ENCODE measurements around the gene TMEM44.

Gene TMEM44

DNA sequence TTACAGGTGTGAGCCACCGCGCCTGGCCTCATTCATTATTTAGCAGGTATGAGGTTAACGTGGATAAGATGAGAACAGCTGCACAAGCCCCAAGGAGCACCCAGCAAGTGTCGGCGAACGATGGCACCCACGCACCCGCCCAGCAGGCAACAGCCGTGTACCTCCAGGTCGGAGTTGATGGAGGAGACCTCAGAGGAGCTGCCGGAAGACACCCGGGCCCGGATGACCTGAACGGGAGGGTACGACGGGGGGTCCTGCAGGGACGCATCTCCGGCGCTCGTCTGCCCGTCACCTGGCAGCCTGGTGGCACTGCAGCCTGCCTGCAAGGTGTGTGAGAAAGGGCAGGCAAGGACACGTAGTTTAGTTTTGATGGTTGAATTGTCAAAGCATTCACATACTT lies 29.1 kb downstream of the TMEM44 start:
- no peak overlapping the region for H3K4me3 ChIP-seq (ENCODE audit: low read length)
- no peaks in the 10 kb centered on the region for H3K36me3 ChIP-seq (ENCODE audit: control insufficient read depth, insufficient read depth, low read length)
- no peaks in the 10 kb centered on the region for H3K27me3 ChIP-seq (ENCODE audit: control insufficient read depth, insufficient read depth, low read length)
- H3K4me1 ChIP-seq (ENCODE audit: control insufficient read depth, insufficient read depth, low read length) = no peaks in the 10 kb centered on the region
- H3K27ac ChIP-seq (ENCODE audit: low read depth, low read length) = no peak overlapping the region
- H3K9ac ChIP-seq (ENCODE audit: low read length) = no peak overlapping the region

- no peak overlapping the region for H3K27ac ChIP-seq (ENCODE audit: low read depth, low read length)
- H3K27me3 ChIP-seq (ENCODE audit: control insufficient read depth, insufficient read depth, low read length) = no peaks in the 10 kb centered on the region
- no peak overlapping the region for H3K4me3 ChIP-seq (ENCODE audit: low read length)
- H3K9ac ChIP-seq (ENCODE audit: low read length) = no peak overlapping the region
- H3K4me1 ChIP-seq (ENCODE audit: control insufficient read depth, insufficient read depth, low read length) = no peaks in the 10 kb centered on the region
- no peaks in the 10 kb centered on the region for H3K36me3 ChIP-seq (ENCODE audit: control insufficient read depth, insufficient read depth, low read length)
These were observed 30.5 kb downstream of the TMEM44 start for GRCh38 chr3:194602669-194603171.

DNA sequence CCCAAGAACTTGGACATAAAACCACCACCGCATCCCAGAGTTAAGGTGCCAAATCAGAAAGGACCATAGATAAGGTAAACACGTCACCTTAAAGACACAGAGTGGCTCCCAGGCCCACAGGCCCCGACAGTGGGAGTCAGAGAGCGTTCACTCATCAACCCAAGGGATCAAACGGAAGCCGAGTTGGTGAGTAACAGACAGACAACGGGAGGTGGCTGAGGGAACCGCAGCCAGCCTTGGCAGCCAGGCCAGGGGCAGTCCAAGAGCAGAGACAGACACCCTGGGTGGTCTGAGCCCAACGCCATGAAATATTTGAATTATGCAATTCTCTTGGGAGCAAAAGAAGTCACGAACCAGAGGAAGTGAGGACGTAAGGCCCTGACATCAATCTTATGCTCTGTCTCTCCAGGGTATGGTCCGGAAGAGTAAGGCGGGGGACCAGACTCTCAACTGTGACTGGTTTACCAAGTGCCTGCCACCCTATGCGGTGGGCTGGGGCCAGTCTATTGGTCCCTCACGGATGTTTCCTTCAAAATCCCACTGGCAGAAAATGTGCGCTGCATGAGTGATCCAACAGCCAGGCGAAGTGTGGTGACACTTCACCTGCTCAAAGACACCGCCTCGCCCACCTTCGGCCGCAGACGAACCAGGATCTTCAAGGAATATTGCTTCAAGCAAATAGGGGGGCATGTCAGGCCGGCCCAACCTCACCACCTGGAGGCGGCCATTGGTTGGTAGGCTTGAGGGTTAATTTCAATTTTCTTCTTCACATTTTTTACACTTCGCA lies 34.3 kb downstream of the TMEM44 start:
- no peaks in the 10 kb centered on the region for H3K27me3 ChIP-seq (ENCODE audit: control insufficient read depth, insufficient read depth, low read length)

GRCh38 chr3:194596906-194597305 lies 36.3 kb downstream of the TMEM44 start:
- Histone ChIP-seq H3K27ac (ENCODE audit: low read depth, low read length) (no peak overlapping the region), H3K27me3 (ENCODE audit: control insufficient read depth, insufficient read depth, low read length) (no peaks in the 10 kb centered on the region), H3K4me3 (ENCODE audit: low read length) (no peak overlapping the region), H3K4me1 (ENCODE audit: control insufficient read depth, insufficient read depth, low read length) (no peaks in the 10 kb centered on the region), H3K9ac (ENCODE audit: low read length) (no peak overlapping the region), H3K36me3 (ENCODE audit: control insufficient read depth, insufficient read depth, low read length) (no peaks in the 10 kb centered on the region)

More for the DNA sequence above, 34.3 kb downstream of the TMEM44 start:
- Histone ChIP-seq H3K4me1 (ENCODE audit: control insufficient read depth, insufficient read depth, low read length) (no peaks in the 10 kb centered on the region), H3K9ac (ENCODE audit: low read length) (no peak overlapping the region), H3K36me3 (ENCODE audit: control insufficient read depth, insufficient read depth, low read length) (no peaks in the 10 kb centered on the region), H3K4me3 (ENCODE audit: low read length) (no peak overlapping the region), H3K27ac (ENCODE audit: low read depth, low read length) (no peak overlapping the region)

DNA sequence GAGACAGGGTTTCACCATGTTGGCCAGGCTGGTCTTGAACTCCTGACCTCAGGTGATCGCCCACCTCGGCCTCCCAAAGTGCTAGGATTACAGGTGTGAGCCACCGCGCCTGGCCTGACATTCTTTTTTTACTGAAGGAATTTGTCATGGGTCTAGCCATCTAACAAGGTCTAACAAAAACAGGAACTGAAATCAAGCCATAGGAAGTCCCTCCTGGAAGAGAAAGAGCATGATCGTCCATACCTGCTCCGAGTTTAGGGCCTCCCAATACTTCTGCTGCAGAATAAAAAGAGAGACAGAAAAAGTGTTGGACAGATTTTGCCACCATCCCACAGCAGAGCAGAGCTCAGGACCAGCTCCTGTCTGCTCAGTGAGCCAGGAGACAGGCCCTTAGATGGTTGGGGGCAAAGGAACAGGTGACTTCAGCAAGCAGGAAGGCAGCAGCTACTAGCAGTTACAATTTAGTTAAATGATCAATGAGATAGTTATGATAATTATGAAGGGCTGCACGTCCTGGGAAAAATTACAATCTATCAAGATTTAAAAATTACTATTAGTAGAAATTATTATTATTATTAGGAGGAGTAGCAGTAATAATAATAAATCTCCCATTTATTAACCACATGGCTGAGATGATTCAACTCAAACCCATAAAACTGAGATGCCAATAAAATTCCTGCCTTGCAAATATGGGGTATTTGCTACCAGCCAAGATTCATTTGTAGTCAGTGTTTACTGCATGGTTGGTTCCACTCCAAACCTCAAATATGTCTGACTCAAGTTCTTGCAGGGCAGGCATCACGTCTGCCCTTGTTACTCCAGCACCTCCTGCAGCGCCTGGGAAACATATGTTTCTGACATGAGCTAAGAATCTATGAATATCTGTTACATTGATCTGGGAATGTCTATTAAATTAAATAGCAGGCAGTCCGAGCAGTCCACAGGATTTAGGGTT lies 40.1 kb downstream of the TMEM44 start:
- H3K36me3 ChIP-seq (ENCODE audit: control insufficient read depth, insufficient read depth, low read length) = peaks cover 4% of the 10 kb centered on the region
- no peak overlapping the region for H3K27ac ChIP-seq (ENCODE audit: low read depth, low read length)
- no peaks in the 10 kb centered on the region for H3K4me1 ChIP-seq (ENCODE audit: control insufficient read depth, insufficient read depth, low read length)
- no peak overlapping the region for H3K9ac ChIP-seq (ENCODE audit: low read length)
- H3K4me3 ChIP-seq (ENCODE audit: low read length) = no peak overlapping the region
- H3K27me3 ChIP-seq (ENCODE audit: control insufficient read depth, insufficient read depth, low read length) = no peaks in the 10 kb centered on the region

GRCh38 chr3:194588741-194589140 lies 44.5 kb downstream of the TMEM44 start:
- no peak overlapping the region for H3K4me3 ChIP-seq (ENCODE audit: low read length)
- peaks cover 7% of the 10 kb centered on the region for H3K4me1 ChIP-seq (ENCODE audit: control insufficient read depth, insufficient read depth, low read length)
- no peak overlapping the region for H3K27ac ChIP-seq (ENCODE audit: low read depth, low read length)
- no peak overlapping the region for H3K9ac ChIP-seq (ENCODE audit: low read length)
- peaks cover 5% of the 10 kb centered on the region for H3K36me3 ChIP-seq (ENCODE audit: control insufficient read depth, insufficient read depth, low read length)
- H3K27me3 ChIP-seq (ENCODE audit: control insufficient read depth, insufficient read depth, low read length) = no peaks in the 10 kb centered on the region

DNA sequence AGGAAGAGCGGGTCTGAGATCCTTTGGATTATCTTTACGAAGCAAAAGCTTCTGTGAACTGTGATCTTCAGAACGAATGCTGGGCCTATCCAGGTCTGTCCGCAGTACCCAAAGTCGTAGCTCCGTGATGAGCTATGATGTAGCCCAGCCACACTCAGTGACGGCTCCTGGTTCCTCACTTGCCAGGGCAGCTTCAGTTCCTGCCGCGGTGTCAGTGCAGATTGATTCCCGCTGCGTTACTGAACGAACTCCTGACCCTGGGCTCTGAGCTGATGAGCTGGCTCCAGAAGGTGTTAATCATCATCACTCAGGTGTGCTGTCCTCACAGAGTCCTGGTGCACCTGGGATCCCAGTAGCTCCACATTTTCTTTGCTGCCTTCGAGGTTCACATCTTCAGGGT lies 45.0 kb downstream of the TMEM44 start:
- no peak overlapping the region for H3K9ac ChIP-seq (ENCODE audit: low read length)

GRCh38 chr3:194587438-194587931 lies 45.7 kb downstream of the TMEM44 start:
- Histone ChIP-seq H3K9ac (ENCODE audit: low read length) (no peak overlapping the region), H3K4me1 (ENCODE audit: control insufficient read depth, insufficient read depth, low read length) (peaks cover 7% of the 10 kb centered on the region), H3K27ac (ENCODE audit: low read depth, low read length) (no peak overlapping the region), H3K27me3 (ENCODE audit: control insufficient read depth, insufficient read depth, low read length) (no peaks in the 10 kb centered on the region), H3K36me3 (ENCODE audit: control insufficient read depth, insufficient read depth, low read length) (peaks cover 5% of the 10 kb centered on the region), H3K4me3 (ENCODE audit: low read length) (no peak overlapping the region)

More for the DNA sequence above, 45.0 kb downstream of the TMEM44 start:
- Histone ChIP-seq H3K36me3 (ENCODE audit: control insufficient read depth, insufficient read depth, low read length) (peaks cover 5% of the 10 kb centered on the region), H3K4me1 (ENCODE audit: control insufficient read depth, insufficient read depth, low read length) (peaks cover 7% of the 10 kb centered on the region), H3K27ac (ENCODE audit: low read depth, low read length) (no peak overlapping the region), H3K4me3 (ENCODE audit: low read length) (no peak overlapping the region), H3K27me3 (ENCODE audit: control insufficient read depth, insufficient read depth, low read length) (no peaks in the 10 kb centered on the region)

GRCh38 chr3:194586836-194587235 lies 46.4 kb downstream of the TMEM44 start:
- Histone ChIP-seq H3K4me3 (ENCODE audit: low read length) (no peak overlapping the region), H3K27ac (ENCODE audit: low read depth, low read length) (no peak overlapping the region), H3K4me1 (ENCODE audit: control insufficient read depth, insufficient read depth, low read length) (peaks cover 7% of the 10 kb centered on the region), H3K36me3 (ENCODE audit: control insufficient read depth, insufficient read depth, low read length) (peaks cover 5% of the 10 kb centered on the region), H3K27me3 (ENCODE audit: control insufficient read depth, insufficient read depth, low read length) (no peaks in the 10 kb centered on the region), H3K9ac (ENCODE audit: low read length) (no peak overlapping the region)

GRCh38 chr3:194585880-194586281 lies 47.3 kb downstream of the TMEM44 start:
- H3K27me3 ChIP-seq (ENCODE audit: control insufficient read depth, insufficient read depth, low read length) = no peaks in the 10 kb centered on the region
- H3K4me3 ChIP-seq (ENCODE audit: low read length) = no peak overlapping the region
- peaks cover 5% of the 10 kb centered on the region for H3K36me3 ChIP-seq (ENCODE audit: control insufficient read depth, insufficient read depth, low read length)
- peaks cover 7% of the 10 kb centered on the region for H3K4me1 ChIP-seq (ENCODE audit: control insufficient read depth, insufficient read depth, low read length)
- no peak overlapping the region for H3K9ac ChIP-seq (ENCODE audit: low read length)
- no peak overlapping the region for H3K27ac ChIP-seq (ENCODE audit: low read depth, low read length)

GRCh38 chr3:194584866-194585265 lies 48.4 kb downstream of the TMEM44 start:
- peaks cover 7% of the 10 kb centered on the region for H3K4me1 ChIP-seq (ENCODE audit: control insufficient read depth, insufficient read depth, low read length)
- no peaks in the 10 kb centered on the region for H3K27me3 ChIP-seq (ENCODE audit: control insufficient read depth, insufficient read depth, low read length)
- no peak overlapping the region for H3K9ac ChIP-seq (ENCODE audit: low read length)
- peaks cover 5% of the 10 kb centered on the region for H3K36me3 ChIP-seq (ENCODE audit: control insufficient read depth, insufficient read depth, low read length)
- no peak overlapping the region for H3K27ac ChIP-seq (ENCODE audit: low read depth, low read length)
- H3K4me3 ChIP-seq (ENCODE audit: low read length) = no peak overlapping the region

- Histone ChIP-seq H3K27ac (ENCODE audit: low read depth, low read length) (peak overlapping the region; percentile 98), H3K4me1 (ENCODE audit: control insufficient read depth, insufficient read depth, low read length) (peaks cover 7% of the 10 kb centered on the region), H3K36me3 (ENCODE audit: control insufficient read depth, insufficient read depth, low read length) (peaks cover 4% of the 10 kb centered on the region), H3K27me3 (ENCODE audit: control insufficient read depth, insufficient read depth, low read length) (no peaks in the 10 kb centered on the region), H3K9ac (ENCODE audit: low read length) (peak overlapping the region; percentile 98), H3K4me3 (ENCODE audit: low read length) (peak overlapping the region; percentile 100)
These were observed 48.9 kb downstream of the TMEM44 start for GRCh38 chr3:194584320-194584776.
